Measurements from ENCODE around the gene CERS6.

Gene CERS6

DNA sequence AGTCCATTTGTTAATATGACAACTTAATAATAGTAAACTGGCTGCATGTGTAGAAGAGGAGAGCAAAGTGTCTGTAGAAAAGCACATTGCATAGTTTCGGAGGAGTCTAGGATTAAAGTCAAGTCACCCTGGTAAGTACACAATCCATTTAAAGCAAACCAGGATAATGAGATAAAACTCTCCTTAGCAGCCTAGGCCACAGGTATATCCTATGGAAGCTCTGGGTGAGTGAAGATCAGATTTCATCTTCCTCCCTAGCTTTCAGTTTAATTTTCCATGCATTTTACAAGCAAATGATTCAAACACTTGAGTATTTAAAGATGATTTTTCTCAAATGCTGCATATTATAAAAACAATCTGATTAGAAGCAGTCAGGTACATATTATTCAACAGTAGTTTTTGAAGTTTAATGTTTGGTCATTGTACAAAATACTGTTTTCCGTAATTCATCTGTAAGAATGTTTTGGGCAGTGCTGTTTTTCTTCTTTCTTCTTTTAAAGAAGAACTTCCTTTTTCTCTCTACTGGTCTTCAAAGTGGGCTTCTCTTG lies 10.2 kb downstream of the CERS6 start:
- H4K8ac ChIP-seq (ENCODE audit: low read depth, low read length) = no peak overlapping the region
- H3K79me1 ChIP-seq (ENCODE audit: low read depth, low read length) = peaks cover 2% of the 10 kb centered on the region
- no peak overlapping the region for H3K4me2 ChIP-seq (ENCODE audit: insufficient read depth, low read length, poor library complexity, severe bottlenecking)
- no peak overlapping the region for H3K27ac ChIP-seq (replicated peaks; ENCODE audit: low read length)
- no peaks in the 10 kb centered on the region for H3K36me3 ChIP-seq (replicated peaks in 1 of 2; ENCODE audit: control insufficient read depth in 2 of 2, insufficient read depth in 2 of 2, low read length in 2 of 2)
- no peak overlapping the region for H2AFZ ChIP-seq (ENCODE audit: low read length)
- H2BK120ac ChIP-seq (ENCODE audit: low read depth, low read length) = no peak overlapping the region
- H2AK5ac ChIP-seq (ENCODE audit: low read depth, low read length) = no peak overlapping the region
- no peak overlapping the region for H3K9ac ChIP-seq (ENCODE audit: low read depth, low read length, poor library complexity)
- no peak overlapping the region for H3K23ac ChIP-seq (ENCODE audit: low read depth, low read length, poor library complexity)
- no peak overlapping the region for H2BK15ac ChIP-seq (ENCODE audit: low read length)
- H2BK12ac ChIP-seq (ENCODE audit: low read length) = no peak overlapping the region
- H2BK5ac ChIP-seq (ENCODE audit: low read length) = no peak overlapping the region
- no peak overlapping the region for H3K4ac ChIP-seq (ENCODE audit: low read length)
- no peaks in the 10 kb centered on the region for H3K9me3 ChIP-seq (replicated peaks in 1 of 2; ENCODE audit: control insufficient read depth in 2 of 2, insufficient read depth in 1 of 2, low read depth in 1 of 2, low read length in 2 of 2)
- DNase-seq (ENCODE audit: low spot score) = no peak
- no peaks in the 10 kb centered on the region for H3K27me3 ChIP-seq (ENCODE audit: control insufficient read depth in 3 of 3, insufficient read depth in 3 of 3, low read depth in 1 of 3, low read length in 3 of 3)
- H3K18ac ChIP-seq (ENCODE audit: low read length) = no peak overlapping the region
- no CpG with 5 or more reads among the region's 2 CpGs for WGBS, 2 donors (ENCODE audit: extremely low coverage in 2 of 2, insufficient read length in 2 of 2, insufficient replicate concordance in 1 of 2)
- no peak overlapping the region for H3K14ac ChIP-seq (ENCODE audit: low read length)
- H3K4me1 ChIP-seq (ENCODE audit: control insufficient read depth in 2 of 2, insufficient read depth in 1 of 2, low read depth in 1 of 2, low read length in 2 of 2) = peaks cover 16 to 22% of the 10 kb centered on the region in 2 donors
- no peak overlapping the region for H4K91ac ChIP-seq (ENCODE audit: low read depth, low read length, poor library complexity)
- H3K4me3 ChIP-seq (ENCODE audit: low read length in 2 of 2) = no peak overlapping the region

DNA sequence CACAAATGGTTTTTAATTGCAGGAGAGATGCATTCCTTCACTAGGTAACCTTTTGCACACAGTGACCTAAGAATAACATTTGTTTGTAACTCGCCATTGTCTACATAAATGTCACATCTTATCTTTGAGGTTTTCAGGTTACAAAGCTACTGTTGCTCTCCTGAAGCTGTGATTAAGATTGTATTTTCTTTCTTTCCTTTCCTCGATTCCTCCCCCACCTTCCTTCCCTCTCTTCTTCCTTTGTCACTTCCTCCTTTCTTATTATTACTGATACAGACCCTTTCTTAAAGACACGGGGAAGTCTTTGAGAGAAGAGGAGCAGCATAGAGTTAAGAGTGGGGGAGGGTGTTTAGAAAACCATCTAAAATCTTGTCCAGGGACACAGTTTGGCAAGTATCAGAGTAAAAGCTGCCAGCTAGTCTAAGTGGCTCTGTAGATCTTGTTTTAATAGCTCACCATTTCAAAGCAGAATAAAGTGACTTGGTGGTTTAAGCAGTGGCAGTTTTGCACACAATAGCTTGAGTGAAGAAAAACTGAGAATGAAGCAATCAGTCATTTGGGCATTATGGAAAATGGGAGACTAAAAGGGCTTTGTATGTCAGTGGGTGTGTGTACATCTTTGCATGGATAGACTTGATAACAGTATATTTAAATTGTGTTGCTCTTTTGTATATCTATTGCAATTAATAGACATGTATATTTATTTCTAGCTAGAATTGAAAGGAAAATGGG lies 10.9 kb downstream of the CERS6 start:
- H3K79me1 ChIP-seq (ENCODE audit: low read depth, low read length) = peaks cover 2% of the 10 kb centered on the region
- no peak overlapping the region for H3K4me3 ChIP-seq (ENCODE audit: low read length in 2 of 2)
- H3K23ac ChIP-seq (ENCODE audit: low read depth, low read length, poor library complexity) = no peak overlapping the region
- no peaks in the 10 kb centered on the region for H3K36me3 ChIP-seq (replicated peaks in 1 of 2; ENCODE audit: control insufficient read depth in 2 of 2, insufficient read depth in 2 of 2, low read length in 2 of 2)
- H3K27ac ChIP-seq (replicated peaks; ENCODE audit: low read length) = no peak overlapping the region
- no peak overlapping the region for H2BK120ac ChIP-seq (ENCODE audit: low read depth, low read length)
- H3K4me1 ChIP-seq (ENCODE audit: control insufficient read depth in 2 of 2, insufficient read depth in 1 of 2, low read depth in 1 of 2, low read length in 2 of 2) = peaks cover 23 to 24% of the 10 kb centered on the region in 2 donors
- H3K9me3 ChIP-seq (replicated peaks in 1 of 2; ENCODE audit: control insufficient read depth in 2 of 2, insufficient read depth in 1 of 2, low read depth in 1 of 2, low read length in 2 of 2) = no peaks in the 10 kb centered on the region
- H3K4ac ChIP-seq (ENCODE audit: low read length) = no peak overlapping the region
- no peak overlapping the region for H2BK15ac ChIP-seq (ENCODE audit: low read length)
- no peak overlapping the region for H2BK12ac ChIP-seq (ENCODE audit: low read length)
- H4K8ac ChIP-seq (ENCODE audit: low read depth, low read length) = no peak overlapping the region
- H4K91ac ChIP-seq (ENCODE audit: low read depth, low read length, poor library complexity) = no peak overlapping the region
- H3K18ac ChIP-seq (ENCODE audit: low read length) = no peak overlapping the region
- no peak overlapping the region for H2AK5ac ChIP-seq (ENCODE audit: low read depth, low read length)
- H2BK5ac ChIP-seq (ENCODE audit: low read length) = no peak overlapping the region
- H3K27me3 ChIP-seq (ENCODE audit: control insufficient read depth in 3 of 3, insufficient read depth in 3 of 3, low read depth in 1 of 3, low read length in 3 of 3) = no peaks in the 10 kb centered on the region
- no peak overlapping the region for H3K4me2 ChIP-seq (ENCODE audit: insufficient read depth, low read length, poor library complexity, severe bottlenecking)
- H3K9ac ChIP-seq (ENCODE audit: low read depth, low read length, poor library complexity) = no peak overlapping the region
- no peak for DNase-seq (ENCODE audit: low spot score)
- no peak overlapping the region for H2AFZ ChIP-seq (ENCODE audit: low read length)
- WGBS, 2 donors (ENCODE audit: extremely low coverage in 2 of 2, insufficient read length in 2 of 2, insufficient replicate concordance in 1 of 2) = no CpG with 5 or more reads among the region's 3 CpGs
- no peak overlapping the region for H3K14ac ChIP-seq (ENCODE audit: low read length)

DNA sequence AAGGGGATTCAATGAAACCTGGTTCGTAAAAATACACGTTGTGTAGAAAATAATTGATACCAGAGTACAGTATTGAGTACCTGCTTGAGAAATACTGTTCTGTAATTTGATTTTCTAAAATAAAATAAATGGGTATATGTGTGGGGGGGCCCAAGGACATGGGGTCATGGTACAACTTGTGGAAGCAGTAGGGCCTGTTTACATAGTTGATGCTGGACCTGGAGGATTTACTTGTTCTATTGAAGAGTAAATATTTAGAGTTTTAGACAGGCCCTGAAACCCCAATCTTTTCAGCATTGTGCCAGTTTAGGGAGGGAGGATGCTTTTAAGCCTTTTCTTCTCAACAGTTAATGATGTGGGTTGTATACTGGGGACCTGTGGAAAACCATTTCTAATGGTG lies 11.7 kb downstream of the CERS6 start:
- no peaks in the 10 kb centered on the region for H3K36me3 ChIP-seq (replicated peaks in 1 of 2; ENCODE audit: control insufficient read depth in 2 of 2, insufficient read depth in 2 of 2, low read length in 2 of 2)
- H3K18ac ChIP-seq (ENCODE audit: low read length) = no peak overlapping the region
- H2AFZ ChIP-seq (ENCODE audit: low read length) = no peak overlapping the region
- H3K27me3 ChIP-seq (ENCODE audit: control insufficient read depth in 3 of 3, insufficient read depth in 3 of 3, low read depth in 1 of 3, low read length in 3 of 3) = no peaks in the 10 kb centered on the region
- no peak for DNase-seq (ENCODE audit: low spot score)
- no peak overlapping the region for H3K23ac ChIP-seq (ENCODE audit: low read depth, low read length, poor library complexity)
- no peak overlapping the region for H2BK15ac ChIP-seq (ENCODE audit: low read length)
- H3K9ac ChIP-seq (ENCODE audit: low read depth, low read length, poor library complexity) = no peak overlapping the region
- H3K9me3 ChIP-seq (replicated peaks in 1 of 2; ENCODE audit: control insufficient read depth in 2 of 2, insufficient read depth in 1 of 2, low read depth in 1 of 2, low read length in 2 of 2) = peaks cover 0 to 2% of the 10 kb centered on the region in 2 donors
- H3K79me1 ChIP-seq (ENCODE audit: low read depth, low read length) = no peaks in the 10 kb centered on the region
- H2BK12ac ChIP-seq (ENCODE audit: low read length) = no peak overlapping the region
- H3K27ac ChIP-seq (replicated peaks; ENCODE audit: low read length) = no peak overlapping the region
- no peak overlapping the region for H3K4ac ChIP-seq (ENCODE audit: low read length)
- no peak overlapping the region for H2BK5ac ChIP-seq (ENCODE audit: low read length)
- no peak overlapping the region for H4K8ac ChIP-seq (ENCODE audit: low read depth, low read length)
- H3K4me3 ChIP-seq (ENCODE audit: low read length in 2 of 2) = no peak overlapping the region
- no peak overlapping the region for H3K4me2 ChIP-seq (ENCODE audit: insufficient read depth, low read length, poor library complexity, severe bottlenecking)
- no peak overlapping the region for H2BK120ac ChIP-seq (ENCODE audit: low read depth, low read length)
- peaks cover 23 to 26% of the 10 kb centered on the region in 2 donors for H3K4me1 ChIP-seq (ENCODE audit: control insufficient read depth in 2 of 2, insufficient read depth in 1 of 2, low read depth in 1 of 2, low read length in 2 of 2)
- no peak overlapping the region for H4K91ac ChIP-seq (ENCODE audit: low read depth, low read length, poor library complexity)
- WGBS, 2 donors (ENCODE audit: extremely low coverage in 2 of 2, insufficient read length in 2 of 2, insufficient replicate concordance in 1 of 2) = no CpG with 5 or more reads among the region's 2 CpGs
- H2AK5ac ChIP-seq (ENCODE audit: low read depth, low read length) = no peak overlapping the region
- no peak overlapping the region for H3K14ac ChIP-seq (ENCODE audit: low read length)

DNA sequence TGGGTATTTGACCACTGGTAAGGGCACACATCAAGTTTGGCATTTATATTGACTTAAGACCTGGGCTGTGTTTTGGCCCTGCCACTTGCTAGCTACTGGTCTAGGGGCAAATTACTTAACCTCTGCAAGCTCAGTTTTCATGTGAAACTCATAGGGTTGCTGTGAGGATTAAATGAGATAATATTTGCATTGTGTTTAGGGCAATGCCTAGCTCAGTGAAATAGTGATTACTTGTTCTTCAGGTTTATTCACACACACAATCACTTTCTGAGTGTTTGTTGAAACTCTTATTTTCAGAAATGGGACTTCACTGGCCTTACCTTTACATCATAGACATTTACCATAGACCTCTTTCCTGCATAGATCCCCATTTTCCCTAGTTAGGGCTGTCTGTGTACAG lies 12.3 kb downstream of the CERS6 start:
- Histone ChIP-seq H2BK15ac (ENCODE audit: low read length) (no peak overlapping the region), H3K4me1 (ENCODE audit: control insufficient read depth in 2 of 2, insufficient read depth in 1 of 2, low read depth in 1 of 2, low read length in 2 of 2) (peaks cover 23 to 26% of the 10 kb centered on the region in 2 donors), H4K8ac (ENCODE audit: low read depth, low read length) (no peak overlapping the region), H2AK5ac (ENCODE audit: low read depth, low read length) (no peak overlapping the region), H2BK12ac (ENCODE audit: low read length) (no peak overlapping the region), H3K4ac (ENCODE audit: low read length) (no peak overlapping the region), H3K27ac (replicated peaks; ENCODE audit: low read length) (no peak overlapping the region), H3K23ac (ENCODE audit: low read depth, low read length, poor library complexity) (no peak overlapping the region), H4K91ac (ENCODE audit: low read depth, low read length, poor library complexity) (no peak overlapping the region), H3K4me3 (ENCODE audit: low read length in 2 of 2) (no peak overlapping the region), H3K27me3 (ENCODE audit: control insufficient read depth in 3 of 3, insufficient read depth in 3 of 3, low read depth in 1 of 3, low read length in 3 of 3) (no peaks in the 10 kb centered on the region), H3K9ac (ENCODE audit: low read depth, low read length, poor library complexity) (no peak overlapping the region), H3K14ac (ENCODE audit: low read length) (no peak overlapping the region), H2AFZ (ENCODE audit: low read length) (no peak overlapping the region), H3K9me3 (replicated peaks in 1 of 2; ENCODE audit: control insufficient read depth in 2 of 2, insufficient read depth in 1 of 2, low read depth in 1 of 2, low read length in 2 of 2) (peaks cover 0 to 3% of the 10 kb centered on the region in 2 donors), H2BK120ac (ENCODE audit: low read depth, low read length) (no peak overlapping the region), H3K4me2 (ENCODE audit: insufficient read depth, low read length, poor library complexity, severe bottlenecking) (no peak overlapping the region), H3K36me3 (replicated peaks in 1 of 2; ENCODE audit: control insufficient read depth in 2 of 2, insufficient read depth in 2 of 2, low read length in 2 of 2) (no peaks in the 10 kb centered on the region), H2BK5ac (ENCODE audit: low read length) (no peak overlapping the region), H3K18ac (ENCODE audit: low read length) (no peak overlapping the region), H3K79me1 (ENCODE audit: low read depth, low read length) (no peaks in the 10 kb centered on the region)
- no peak for DNase-seq (ENCODE audit: low spot score)

All from neuronal stem cell (in vitro differentiated cells).